Keratinocyte (primary cell): ENCODE results near the gene BAIAP2.

Experiments
- CTCF ChIP-seq, 3 experiments: IDR thresholded peaks in 1 of 3; conservative IDR thresholded peaks in 1 of 3; optimal IDR thresholded peaks in 1 of 3; 2 replicates in 2 of 3; 3 replicates in 1 of 3; pipeline versions ENCODE3 to v1.5.1; 2011; ENCODE audit warnings: low read length in 3 of 3, mild to moderate bottlenecking in 3 of 3, moderate library complexity in 2 of 3, control low read depth in 1 of 3, inconsistent platforms in 1 of 3; ENCODE audit not compliant: insufficient read depth in 2 of 3; ENCODE audit errors: extremely low read depth in 1 of 3
- EZH2 ChIP-seq: IDR thresholded peaks from one replicate; pipeline ENCODE4 v1.6.1; 2012; ENCODE audit warnings: inconsistent platforms, mild to moderate bottlenecking, low read length, moderate library complexity

GRCh38 chr17:81166033-81166492, 131.1 kb downstream of the BAIAP2 start, which contains the start of gene AATK:
- TF ChIP-seq CTCF (optimal IDR thresholded peaks at IDR 0.05 in 1 of 3, IDR thresholded peaks at IDR 0.05 in 1 of 3, conservative IDR thresholded peaks at IDR 0.05 in 1 of 3; ENCODE audit: extremely low read depth in 1 of 3, insufficient read depth in 2 of 3, low read length in 3 of 3), result no peak
- TF ChIP-seq EZH2, result no peak
